Spinal cord (tissue), 10 donors: ENCODE results near the gene AFAP1. TPM values are rescaled to one million over a fixed set of nuclear protein-coding genes. Genes with fewer than 3 reads are reported as not detected.

Experiments
- DNase-seq, 6 donors: peaks; one replicate each; pipeline versions ENCODE4 v3.0.0 to v3.0.0-alpha.2; 2013 to 2015; ENCODE audit warnings: low spot score in 6 of 6, low read depth in 4 of 6
- H3K27ac ChIP-seq: one replicate; pipeline ENCODE4 v1.5.1; 2013; ENCODE audit warnings: low read depth, low read length, control low read depth
- H3K27me3 ChIP-seq: one replicate; pipeline ENCODE4 v1.6.1; 2013; ENCODE audit warnings: low read length; ENCODE audit not compliant: control insufficient read depth, insufficient read depth
- H3K36me3 ChIP-seq: one replicate; pipeline ENCODE4 v1.6.1; 2013; ENCODE audit warnings: low read length; ENCODE audit not compliant: control insufficient read depth, insufficient read depth
- H3K4me1 ChIP-seq: one replicate; pipeline ENCODE4 v1.6.1; 2013; ENCODE audit warnings: low read length; ENCODE audit not compliant: control insufficient read depth, insufficient read depth
- H3K4me3 ChIP-seq: one replicate; pipeline ENCODE4 v1.5.1; 2013; ENCODE audit warnings: low read depth, low read length, control low read depth
- H3K9me3 ChIP-seq: one replicate; pipeline ENCODE4 v1.6.1; 2013; ENCODE audit warnings: low read length; ENCODE audit not compliant: control insufficient read depth, insufficient read depth
- WGBS: methylation state at CpG from one replicate; pipeline ENCODE4 v1.1.5; 2013; ENCODE audit warnings: missing lambda C conversion rate; ENCODE audit not compliant: insufficient coverage; 5-methylcytosine and 5-hydroxymethylcytosine counted together
- polyA plus RNA-seq, 2 donors: library from polyadenylated mRNA; unstranded; fragments of 120-200 nt; gene quantifications; one replicate each; pipeline ENCODE4 v1.2.1, GENCODE V29; 2013; ENCODE audit not compliant: insufficient read length in 2 of 2
- total RNA-seq, 2 donors: library from RNA; depleted of rRNA in 1 of 2; stranded (reverse); fragments of 120-200 nt in 1 of 2; fragments of >200 nt in 1 of 2; gene quantifications; one replicate each; pipeline versions ENCODE4 v1.2.3 to v1.2.4, GENCODE V29; 2013 to 2014
- donor health status: healthy.

AFAP1 gene
- total and polyA plus RNA-seq, 4 donors = 34.8 to 42.0 (median 36.3) TPM

DNA sequence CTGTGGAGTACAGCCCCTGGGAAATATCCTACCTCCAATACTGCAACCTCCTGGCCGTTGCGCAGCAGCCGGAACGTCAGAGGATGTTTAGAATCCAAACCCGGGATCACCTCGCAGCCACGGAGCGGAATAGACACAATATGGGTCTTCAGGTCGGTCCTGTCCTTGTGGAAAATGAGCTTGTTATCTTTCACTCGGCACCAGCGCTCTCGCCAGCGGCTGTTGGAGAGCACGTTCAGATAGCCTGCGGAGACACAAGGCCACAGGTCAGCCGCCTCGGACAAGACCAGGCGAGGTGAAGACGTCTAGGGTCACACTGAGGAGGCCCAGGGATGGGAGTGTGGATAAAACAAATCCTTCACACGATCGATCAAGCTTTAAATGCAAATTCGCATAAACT is 139.3 kb downstream of the AFAP1 start:
- DNase-seq = no peak
- no peaks in the 10 kb centered on the region for H3K9me3 ChIP-seq
- H3K36me3 ChIP-seq = peaks cover 46% of the 10 kb centered on the region
- 76% methylated on average over 21 of the region's 22 CpGs for WGBS
- H3K4me1 ChIP-seq = peaks cover 21% of the 10 kb centered on the region
- H3K27me3 ChIP-seq = no peaks in the 10 kb centered on the region
- no peak overlapping the region for H3K4me3 ChIP-seq
- H3K27ac ChIP-seq = no peak overlapping the region

DNA sequence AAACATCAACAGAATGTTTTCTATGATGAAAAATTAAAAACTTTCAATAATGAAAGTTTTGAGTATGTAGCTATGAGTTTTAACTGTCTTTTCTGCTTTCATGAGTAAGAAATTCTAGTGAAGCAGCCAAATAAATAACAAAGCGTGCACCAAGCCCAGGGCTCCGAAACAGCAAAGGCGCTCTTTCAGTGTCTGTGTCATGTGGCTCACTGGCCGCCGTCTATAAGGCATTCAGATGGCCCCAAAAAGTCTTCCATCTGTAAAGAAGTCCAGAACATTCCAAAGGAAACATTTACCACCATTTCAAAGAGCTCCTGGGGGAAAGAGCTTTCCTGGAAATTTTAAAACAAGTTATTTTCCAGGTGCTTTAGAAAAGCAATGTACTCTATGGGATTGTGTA is 139.9 kb downstream of the AFAP1 start:
- Histone ChIP-seq H3K27me3 (no peaks in the 10 kb centered on the region), H3K27ac (no peak overlapping the region), H3K4me1 (peaks cover 15% of the 10 kb centered on the region), H3K36me3 (peaks cover 43% of the 10 kb centered on the region), H3K9me3 (no peaks in the 10 kb centered on the region), H3K4me3 (no peak overlapping the region)
- DNase-seq = no peak
- WGBS = 100% methylated on average over 3 of the region's 5 CpGs

DNA sequence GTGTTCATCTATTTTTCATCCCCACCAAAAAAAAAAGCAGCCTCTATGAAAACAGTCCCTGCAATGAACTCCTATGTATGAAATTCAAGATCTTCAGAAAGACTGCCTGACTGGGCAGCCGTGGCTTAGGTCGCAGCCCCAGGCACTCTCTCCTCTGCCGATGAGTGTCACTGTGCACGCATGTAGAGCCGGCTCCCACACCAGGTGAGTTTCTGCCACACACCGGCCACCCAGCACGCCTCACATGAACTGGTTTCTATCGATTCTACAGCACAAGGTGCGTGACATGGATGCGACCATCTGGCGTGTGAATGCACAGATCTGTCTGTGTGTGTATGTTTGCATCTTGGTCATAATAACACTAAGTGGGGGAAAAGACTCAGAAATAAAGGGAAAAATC is 140.4 kb downstream of the AFAP1 start:
- Histone ChIP-seq H3K36me3 (peaks cover 42% of the 10 kb centered on the region), H3K27ac (peak overlapping the region; percentile 65)

DNA sequence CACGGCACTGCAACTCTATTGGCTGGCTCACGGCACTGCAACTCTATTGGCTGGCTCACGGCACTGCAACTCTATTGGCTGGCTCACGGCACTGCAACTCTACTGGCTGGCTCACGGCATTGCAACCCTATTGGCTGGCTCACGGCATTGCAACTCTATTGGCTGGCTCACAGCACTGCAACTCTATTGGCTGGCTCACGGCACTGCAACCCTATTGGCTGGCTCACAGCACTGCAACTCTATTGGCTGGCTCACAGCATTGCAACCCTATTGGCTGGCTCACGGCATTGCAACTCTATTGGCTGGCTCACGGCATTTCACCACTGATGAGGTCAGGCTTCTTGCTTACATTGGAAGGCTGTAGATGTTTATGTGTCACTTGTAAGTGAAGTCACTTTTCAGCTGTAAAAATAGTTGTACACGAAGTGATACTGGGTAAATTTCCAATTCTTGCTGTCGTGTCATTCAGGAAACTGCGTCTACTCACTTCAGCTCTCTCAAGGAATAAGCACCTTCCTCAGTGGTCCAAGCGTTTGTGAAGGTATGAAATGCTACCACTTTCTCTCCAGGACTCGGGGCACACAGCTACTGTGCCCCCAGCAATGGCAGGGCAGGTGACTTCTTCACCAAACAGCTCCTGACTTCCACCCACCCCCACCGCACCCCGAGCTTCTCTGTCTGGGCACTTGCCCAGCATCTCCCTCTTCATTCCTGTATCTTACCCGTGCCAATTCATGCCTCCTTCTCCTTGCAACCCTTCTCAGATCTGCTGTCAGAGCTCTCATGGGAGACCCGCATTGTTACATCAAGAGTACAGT is 141.3 kb downstream of the AFAP1 start:
- no peak overlapping the region for H3K4me3 ChIP-seq
- 82% methylated on average over 17 of the region's 18 CpGs for WGBS

More for the DNA sequence above, 140.4 kb downstream of the AFAP1 start:
- H3K4me3 ChIP-seq = no peak overlapping the region
- peaks cover 10% of the 10 kb centered on the region for H3K4me1 ChIP-seq
- H3K27me3 ChIP-seq = no peaks in the 10 kb centered on the region
- WGBS = 96% methylated on average over 10 of the region's 11 CpGs
- DNase-seq = no peak
- H3K9me3 ChIP-seq = no peaks in the 10 kb centered on the region

DNA sequence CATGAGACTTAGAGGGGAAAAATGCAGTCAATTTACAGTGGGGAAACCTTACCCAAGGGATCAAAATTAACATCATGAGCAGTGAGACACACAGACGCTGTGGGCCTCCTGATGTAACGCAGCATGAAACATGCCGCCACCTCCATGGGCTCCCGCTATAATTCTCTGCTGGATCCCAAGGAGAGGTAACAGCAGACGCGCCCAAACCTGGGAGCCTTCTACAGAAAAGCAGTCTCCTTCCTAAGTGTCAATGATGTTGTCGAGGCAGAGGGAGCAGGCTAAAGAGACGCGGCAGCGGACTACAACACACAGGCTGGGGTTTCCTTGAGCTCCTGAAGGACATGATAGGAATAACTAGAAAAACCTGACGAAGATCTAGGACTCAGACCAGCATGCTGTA is 142.3 kb downstream of the AFAP1 start:
- Histone ChIP-seq H3K27me3 (no peaks in the 10 kb centered on the region), H3K9me3 (no peaks in the 10 kb centered on the region), H3K27ac (no peak overlapping the region), H3K4me1 (no peaks in the 10 kb centered on the region), H3K4me3 (no peak overlapping the region), H3K36me3 (peaks cover 36% of the 10 kb centered on the region)
- DNase-seq = no peak
- 80% methylated on average over 4 of the region's 11 CpGs for WGBS

More for the DNA sequence above, 141.3 kb downstream of the AFAP1 start:
- peak overlapping the region; percentile 65 for H3K27ac ChIP-seq
- no peaks in the 10 kb centered on the region for H3K27me3 ChIP-seq
- H3K9me3 ChIP-seq = no peaks in the 10 kb centered on the region
- peaks cover 3% of the 10 kb centered on the region for H3K4me1 ChIP-seq
- DNase-seq = no peak
- H3K36me3 ChIP-seq = peaks cover 41% of the 10 kb centered on the region

DNA sequence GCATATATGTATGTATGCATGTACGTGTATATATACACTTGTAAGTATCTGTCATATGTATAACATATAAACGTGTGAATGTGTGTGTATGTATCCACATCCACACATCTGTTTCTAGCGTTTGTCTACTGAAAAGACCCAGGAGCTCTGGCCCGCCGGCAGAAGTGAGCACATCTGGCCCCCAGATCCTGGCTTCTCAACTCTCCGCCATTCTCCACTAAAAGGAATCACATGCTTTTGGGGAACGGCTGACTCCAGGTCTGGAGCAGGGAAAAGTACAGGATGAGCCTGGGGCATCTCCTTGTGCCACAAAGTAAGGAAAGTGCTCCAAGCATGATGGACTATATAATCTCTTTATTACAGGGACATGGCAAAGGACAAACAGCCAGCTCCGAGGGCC is 143.7 kb downstream of the AFAP1 start:
- Histone ChIP-seq H3K27ac (no peak overlapping the region), H3K4me3 (no peak overlapping the region), H3K4me1 (no peaks in the 10 kb centered on the region), H3K9me3 (no peaks in the 10 kb centered on the region), H3K36me3 (peaks cover 37% of the 10 kb centered on the region), H3K27me3 (no peaks in the 10 kb centered on the region)
- WGBS = 100% methylated on average over 1 of the region's 8 CpGs
- no peak for DNase-seq

DNA sequence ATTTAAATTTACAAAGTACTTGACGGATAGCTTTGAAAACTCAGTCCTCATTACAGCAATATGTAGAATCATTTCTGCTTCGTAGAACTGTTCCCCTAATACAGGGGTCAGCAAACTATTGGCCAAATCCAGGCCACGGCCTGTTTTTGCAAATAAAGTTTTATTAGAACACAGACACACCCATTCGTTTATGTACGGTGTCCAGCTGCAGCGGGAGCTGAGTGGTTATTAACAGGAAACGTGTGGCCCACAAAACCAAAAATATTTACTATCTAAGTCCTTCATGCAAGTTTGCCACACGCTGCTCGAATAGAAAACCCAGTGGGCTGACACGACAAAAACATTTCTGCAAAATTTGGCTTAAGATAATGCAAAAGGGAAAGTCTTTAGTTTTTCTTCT is 146.5 kb downstream of the AFAP1 start:
- no peak overlapping the region for H3K4me3 ChIP-seq
- peaks cover 23% of the 10 kb centered on the region for H3K36me3 ChIP-seq
- no peaks in the 10 kb centered on the region for H3K9me3 ChIP-seq
- H3K4me1 ChIP-seq = peaks cover 3% of the 10 kb centered on the region
- no peak overlapping the region for H3K27ac ChIP-seq
- no peak for DNase-seq
- no peaks in the 10 kb centered on the region for H3K27me3 ChIP-seq
- WGBS = 100% methylated on average over 6 of the region's 10 CpGs

DNA sequence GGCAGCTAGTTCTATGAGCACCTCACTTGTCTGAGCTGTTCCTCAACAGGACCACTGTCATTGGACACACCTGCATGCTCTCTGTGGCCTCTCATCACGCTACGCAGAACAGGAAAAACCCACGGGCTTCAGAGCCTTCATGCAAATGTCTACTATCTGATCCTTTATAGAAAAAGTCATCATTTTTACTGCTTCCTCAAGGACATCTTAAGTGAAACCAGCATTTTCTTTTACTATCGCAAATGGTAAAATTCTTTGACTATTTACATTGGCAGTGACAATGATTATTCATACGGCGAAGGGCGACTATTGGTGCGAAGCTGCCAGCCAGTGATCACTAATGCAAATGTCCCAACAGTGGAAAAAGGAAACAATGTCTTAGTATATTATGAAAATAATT is 147.0 kb downstream of the AFAP1 start:
- WGBS = 79% methylated on average over 3 of the region's 8 CpGs
- no peaks in the 10 kb centered on the region for H3K27me3 ChIP-seq
- no peaks in the 10 kb centered on the region for H3K9me3 ChIP-seq
- H3K4me1 ChIP-seq = peaks cover 3% of the 10 kb centered on the region
- H3K4me3 ChIP-seq = no peak overlapping the region
- no peak overlapping the region for H3K27ac ChIP-seq
- no peak for DNase-seq
- H3K36me3 ChIP-seq = peaks cover 23% of the 10 kb centered on the region

DNA sequence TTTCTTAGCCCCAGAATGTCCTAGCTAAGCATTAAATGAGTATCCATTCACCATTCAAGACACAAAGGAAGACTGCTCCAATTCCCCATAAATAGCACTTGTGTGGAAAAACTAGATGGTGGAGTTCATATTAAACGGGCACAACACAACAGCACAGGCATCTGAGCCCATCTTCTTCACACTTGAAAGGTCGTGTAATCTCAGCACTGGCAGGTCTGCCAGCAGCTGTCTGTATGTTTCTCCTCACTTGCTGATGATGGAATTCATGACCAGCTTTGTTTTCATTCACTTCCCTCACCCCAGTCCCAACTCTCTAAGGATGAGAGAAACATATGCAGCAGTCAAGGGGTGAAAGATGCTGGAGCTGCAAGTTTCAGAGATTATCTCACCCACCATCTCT is 148.7 kb downstream of the AFAP1 start:
- DNase-seq = no peak
- Histone ChIP-seq H3K4me1 (peaks cover 3% of the 10 kb centered on the region), H3K9me3 (no peaks in the 10 kb centered on the region), H3K4me3 (no peak overlapping the region), H3K36me3 (peaks cover 28% of the 10 kb centered on the region), H3K27ac (no peak overlapping the region), H3K27me3 (no peaks in the 10 kb centered on the region)
- WGBS = 50% methylated on average over 2 of the region's 2 CpGs

DNA sequence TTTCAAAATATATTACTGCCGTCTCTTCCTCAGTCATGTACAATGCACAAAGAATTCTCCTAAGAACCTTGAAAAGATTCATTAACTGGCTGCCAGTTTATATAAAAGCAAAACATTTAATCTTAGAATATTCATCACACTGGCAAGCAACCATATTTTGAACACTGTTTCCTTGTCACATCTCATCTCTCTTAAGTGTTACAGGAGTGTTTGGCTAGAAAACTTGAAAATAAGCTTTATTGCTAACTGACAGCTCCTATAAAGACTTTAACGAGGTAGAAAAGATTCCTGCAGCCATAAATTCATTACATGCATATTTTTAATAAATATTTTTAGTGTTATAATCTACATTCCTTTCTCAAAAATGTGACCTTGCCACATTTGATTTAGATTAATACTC is 149.6 kb downstream of the AFAP1 start:
- DNase-seq = no peak
- WGBS = no CpG with 5 or more reads among the region's 2 CpGs
- no peaks in the 10 kb centered on the region for H3K27me3 ChIP-seq
- peaks cover 3% of the 10 kb centered on the region for H3K4me1 ChIP-seq
- H3K4me3 ChIP-seq = no peak overlapping the region
- no peaks in the 10 kb centered on the region for H3K9me3 ChIP-seq
- H3K27ac ChIP-seq = no peak overlapping the region
- H3K36me3 ChIP-seq = peaks cover 29% of the 10 kb centered on the region
